Fibroblast of upper back skin (primary cell): Measurements from ENCODE around the gene IL10RB.

Experiments used
- DNase-seq: peaks from one replicate; pipeline ENCODE4 v3.0.0-alpha.2; 2013

IL10RB gene

DNA sequence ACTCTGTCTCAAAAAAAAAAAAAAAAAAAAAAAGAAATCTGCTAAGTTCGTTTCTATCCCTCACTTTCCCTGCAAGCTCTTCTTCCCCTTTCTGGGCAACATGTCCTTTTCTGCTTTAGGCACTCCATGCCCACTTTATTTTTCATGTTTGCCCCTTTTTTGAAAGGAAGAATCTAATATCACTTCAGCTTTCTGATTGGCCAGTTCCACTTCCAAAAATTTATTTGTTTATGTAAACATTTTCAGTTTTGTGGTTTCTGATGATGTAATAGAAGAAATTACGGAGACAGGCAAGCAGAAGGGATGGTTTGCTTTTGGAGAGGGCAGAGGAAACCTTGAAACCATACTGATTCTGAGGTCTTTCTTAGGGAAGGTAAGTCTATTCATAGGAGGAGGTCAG, 73.8 kb downstream of the IL10RB start:
- DNase-seq = no peak

DNA sequence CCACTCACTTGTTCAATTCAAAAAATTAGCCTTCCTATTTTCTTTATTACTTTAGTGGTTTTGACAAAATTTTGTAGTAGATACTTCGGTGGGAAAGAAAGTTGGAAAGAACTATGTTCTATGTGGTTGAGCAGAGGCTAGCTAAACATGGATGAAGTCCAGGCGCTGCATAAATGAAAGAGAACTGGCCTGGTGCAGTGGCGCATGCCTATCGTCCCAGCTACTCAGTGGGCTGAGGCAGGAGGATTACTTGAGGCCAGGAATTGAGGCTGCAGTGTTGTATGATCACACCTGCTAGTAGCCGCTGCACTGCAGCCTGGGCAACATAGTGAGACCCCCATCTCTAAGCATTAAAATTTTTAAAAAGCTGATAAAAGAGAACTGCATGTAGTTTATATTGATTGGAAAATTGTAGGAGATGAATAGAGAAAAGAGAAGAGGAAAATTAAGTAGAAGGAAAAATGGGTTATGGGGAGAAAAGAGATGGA, 79.6 kb downstream of the IL10RB start:
- DNase-seq = no peak
